GM13977 (cell line): Measurements from ENCODE around the gene CCL24.
"Not testable (repeated sequence)": the region's sequence is repeated elsewhere in the genome, so short reads cannot be mapped to it uniquely, and the experiment has no call there.

Experiments used
- DNase-seq: peaks from one replicate; pipeline ENCODE4 v3.0.0; 2012; ENCODE audit warnings: low spot score
- in situ Hi-C: fragments of 300-500 bp; cut with MboI; formaldehyde crosslinking; loops from one replicate; pipeline ENCODE4 v1.12.0; 2022; ENCODE audit warnings: low sequenced_read_pairs, low pct_unique_long_range_greater_than_20kb, mixed read lengths, inconsistent platforms; ENCODE audit not compliant: unreplicated experiment
- TF ChIP-seq, protein P1 (sequence below): IDR thresholded peaks from 2 replicates; pipeline ENCODE4 v1.5.1; 2012; ENCODE audit warnings: mild to moderate bottlenecking, control low read depth; ENCODE audit not compliant: insufficient read depth; ENCODE audit errors: extremely low read depth, missing control alignments

CCL24 gene

DNA sequence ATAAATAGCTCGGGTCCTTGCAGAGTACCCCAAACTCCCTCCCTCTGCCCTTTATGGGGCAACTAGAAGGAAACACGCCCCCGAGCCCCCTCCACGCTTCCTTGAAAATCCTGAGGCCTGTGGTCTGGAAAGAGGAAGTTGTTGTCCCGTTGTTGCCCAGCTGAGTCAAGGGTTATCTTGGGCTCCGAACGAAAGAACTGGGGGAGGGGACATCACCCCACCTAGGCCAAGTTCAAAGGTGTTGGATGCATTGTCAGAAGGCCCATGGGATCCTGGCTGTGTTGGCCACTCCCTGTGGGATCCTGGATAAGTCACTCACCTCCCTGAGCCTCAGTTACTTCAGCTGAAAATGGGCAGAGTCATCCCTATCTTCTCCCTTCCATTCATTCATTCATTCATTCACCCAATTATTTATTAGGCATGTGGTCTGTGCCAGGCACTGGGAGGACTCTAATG, at the start of gene CCL24:
Gene CCL24 (minus strand): TSS at position 26 of the 456 bp plus-strand sequence. CDS start 91 bp downstream, outside the sequence.
- TF ChIP-seq, protein P1, sequence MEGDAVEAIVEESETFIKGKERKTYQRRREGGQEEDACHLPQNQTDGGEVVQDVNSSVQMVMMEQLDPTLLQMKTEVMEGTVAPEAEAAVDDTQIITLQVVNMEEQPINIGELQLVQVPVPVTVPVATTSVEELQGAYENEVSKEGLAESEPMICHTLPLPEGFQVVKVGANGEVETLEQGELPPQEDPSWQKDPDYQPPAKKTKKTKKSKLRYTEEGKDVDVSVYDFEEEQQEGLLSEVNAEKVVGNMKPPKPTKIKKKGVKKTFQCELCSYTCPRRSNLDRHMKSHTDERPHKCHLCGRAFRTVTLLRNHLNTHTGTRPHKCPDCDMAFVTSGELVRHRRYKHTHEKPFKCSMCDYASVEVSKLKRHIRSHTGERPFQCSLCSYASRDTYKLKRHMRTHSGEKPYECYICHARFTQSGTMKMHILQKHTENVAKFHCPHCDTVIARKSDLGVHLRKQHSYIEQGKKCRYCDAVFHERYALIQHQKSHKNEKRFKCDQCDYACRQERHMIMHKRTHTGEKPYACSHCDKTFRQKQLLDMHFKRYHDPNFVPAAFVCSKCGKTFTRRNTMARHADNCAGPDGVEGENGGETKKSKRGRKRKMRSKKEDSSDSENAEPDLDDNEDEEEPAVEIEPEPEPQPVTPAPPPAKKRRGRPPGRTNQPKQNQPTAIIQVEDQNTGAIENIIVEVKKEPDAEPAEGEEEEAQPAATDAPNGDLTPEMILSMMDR = no peak
- in situ Hi-C loops = no loop called here
- DNase-seq = no peak

DNA sequence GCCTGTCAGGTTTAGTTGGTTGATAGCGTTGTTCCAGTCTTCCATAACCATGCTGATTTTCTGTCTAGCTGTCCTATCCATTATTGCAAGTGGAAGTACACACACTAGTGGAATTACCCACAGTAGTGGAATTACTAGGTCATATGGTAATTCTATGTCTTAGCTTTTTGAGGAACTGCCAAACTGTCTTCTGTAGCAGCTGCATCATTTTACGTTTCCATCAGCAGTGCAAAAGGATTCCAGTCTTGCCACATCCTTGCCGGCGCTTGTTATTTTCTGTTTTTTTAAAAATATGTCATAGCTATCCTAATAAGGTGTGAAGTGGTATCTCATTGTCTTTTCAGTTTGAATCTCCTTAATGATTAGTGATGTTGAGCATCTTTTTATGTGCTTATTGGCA, 48.0 kb upstream of the CCL24 start:
- in situ Hi-C loops = loop anchor here (10.0 kb wide), 1 partner anchor 153 kb away; no protein-coding TSS in a partner anchor
- no peak for DNase-seq

DNA sequence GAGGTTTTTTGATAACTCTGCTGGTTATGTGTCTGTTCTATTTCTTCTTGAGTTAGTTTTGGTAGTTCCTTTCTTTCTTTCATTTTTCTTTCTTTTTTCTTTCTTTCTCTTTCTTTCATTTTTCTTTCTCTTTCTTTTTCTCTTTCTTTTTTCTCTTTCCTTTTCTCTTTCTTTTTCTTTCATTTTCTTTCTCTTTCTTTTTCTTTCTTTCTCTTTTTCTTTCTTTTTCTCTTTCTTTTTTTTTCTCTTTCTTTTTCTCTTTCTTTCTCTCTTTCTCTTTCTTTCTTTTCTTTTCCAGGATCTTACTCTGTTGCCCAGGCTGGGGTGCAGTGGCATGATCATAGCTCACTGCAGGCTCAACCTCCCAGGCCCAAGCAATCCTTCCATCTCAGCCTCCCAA, 44.8 kb upstream of the CCL24 start:
- in situ Hi-C loops = no loop called here
- TF ChIP-seq, protein P1 = no peak
- DNase-seq = no peak

More for the DNA sequence above, 48.0 kb upstream of the CCL24 start:
- TF ChIP-seq, protein P1 = no peak

DNA sequence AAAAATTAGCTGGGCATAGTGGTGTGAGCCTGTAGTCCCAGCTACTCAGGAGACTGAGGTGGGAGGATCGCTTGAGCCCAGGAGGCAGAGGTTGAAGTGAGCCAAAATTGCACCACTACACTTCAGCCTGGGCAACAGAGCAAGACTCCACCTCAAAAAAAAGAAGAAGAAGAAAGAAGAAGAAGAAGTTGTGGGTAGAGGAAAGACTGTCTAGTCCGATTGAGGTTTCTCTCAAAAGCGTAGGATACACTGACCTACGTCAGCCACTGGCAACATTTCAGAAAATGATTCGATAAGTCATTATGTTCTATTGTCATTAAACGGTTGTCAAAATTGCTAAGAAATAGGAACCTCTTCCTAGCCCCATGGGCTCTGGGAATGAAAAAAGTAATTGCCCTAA, 42.9 kb upstream of the CCL24 start:
- DNase-seq = no peak
- TF ChIP-seq, protein P1 = no peak
- in situ Hi-C loops = no loop called here

GRCh38 chr7:75854813-75855345, 41.3 kb upstream of the CCL24 start:
- in situ Hi-C loops, DNase-seq: not testable (repeated sequence)

- no peak for DNase-seq
- TF ChIP-seq, protein P1 = no peak
- in situ Hi-C loops = no loop called here
These were observed 40.6 kb upstream of the CCL24 start for GRCh38 chr7:75854233-75854632.

GRCh38 chr7:75850235-75850634, 36.6 kb upstream of the CCL24 start:
- TF ChIP-seq, protein P1 = no peak
- in situ Hi-C loops = no loop called here
- DNase-seq = no peak
